Muscle of leg (tissue), 11 donors: Measurements from ENCODE around the gene SPNS2. TPM values are rescaled to one million over a fixed set of nuclear protein-coding genes. Genes with fewer than 3 reads are reported as not detected.

Source experiments
- DNase-seq: peaks from one replicate; pipeline ENCODE4 v3.0.0; 2013
- H3K27ac ChIP-seq: one replicate; pipeline ENCODE4 v1.5.1; 2013; ENCODE audit warnings: mild to moderate bottlenecking, low read length, control low read depth
- H3K27me3 ChIP-seq: one replicate; pipeline ENCODE4 v1.6.1; 2013; ENCODE audit warnings: low read length; ENCODE audit not compliant: control insufficient read depth, insufficient read depth
- H3K36me3 ChIP-seq: one replicate; pipeline ENCODE4 v1.6.1; 2013; ENCODE audit warnings: low read length; ENCODE audit not compliant: control insufficient read depth, insufficient read depth
- H3K4me1 ChIP-seq: one replicate; pipeline ENCODE4 v1.6.1; 2013; ENCODE audit warnings: low read length; ENCODE audit not compliant: control insufficient read depth, insufficient read depth
- H3K4me3 ChIP-seq: one replicate; pipeline ENCODE4 v1.5.1; 2013; ENCODE audit warnings: low read length, control low read depth
- H3K9me3 ChIP-seq: replicated peaks from 2 replicates; pipeline ENCODE4 v1.6.1; 2013; ENCODE audit warnings: low read depth, low read length; ENCODE audit not compliant: control insufficient read depth
- WGBS: methylation state at CpG from one replicate; pipeline ENCODE4 v1.1.5; 2013; ENCODE audit warnings: missing lambda C conversion rate; ENCODE audit not compliant: insufficient coverage; 5-methylcytosine and 5-hydroxymethylcytosine counted together
- polyA plus RNA-seq, 8 donors: library from polyadenylated mRNA; unstranded; fragments of 120-200 nt; gene quantifications; one replicate each; pipeline versions ENCODE4 v1.2.1 to v1.2.3, GENCODE V29; 2013; ENCODE audit warnings: inconsistent platforms in 1 of 8, low replicate concordance in 1 of 8; ENCODE audit not compliant: insufficient read length in 8 of 8, insufficient read depth in 1 of 8
- total RNA-seq: library from RNA; stranded (reverse); fragments of 120-200 nt; gene quantifications from one replicate; pipeline ENCODE4 v1.2.4, GENCODE V29; 2013

Gene SPNS2
- total and polyA plus RNA-seq, 9 donors = 5.0 to 9.7 (median 8.2) TPM

DNA sequence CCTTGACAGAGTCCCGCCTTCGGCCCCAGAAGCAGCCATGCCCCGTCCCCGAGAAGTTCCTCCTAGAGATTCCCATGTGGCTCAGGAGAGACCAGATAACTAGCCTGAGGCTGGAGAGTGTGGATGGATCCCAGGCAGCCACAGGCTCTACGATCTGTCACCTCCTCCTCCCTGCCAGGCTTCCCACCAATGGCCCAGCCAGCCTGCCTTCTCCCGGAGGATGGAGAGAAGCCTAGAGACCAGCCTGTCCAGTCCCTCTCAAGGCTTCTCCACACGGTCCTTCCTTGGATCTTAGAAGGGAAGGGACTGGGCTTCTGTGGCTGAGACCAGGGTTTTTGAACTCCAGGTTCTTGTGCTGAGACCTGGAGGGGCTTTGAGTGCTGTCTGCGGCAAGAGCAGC is 84.0 kb downstream of the SPNS2 start:
- Histone ChIP-seq H3K9me3 (no peaks in the 10 kb centered on the region), H3K4me3 (no peak overlapping the region), H3K27me3 (peaks cover 38% of the 10 kb centered on the region), H3K36me3 (no peaks in the 10 kb centered on the region), H3K4me1 (peaks cover 36% of the 10 kb centered on the region), H3K27ac (no peak overlapping the region)
- WGBS = 36% methylated on average over 2 of the region's 8 CpGs
- no peak for DNase-seq

DNA sequence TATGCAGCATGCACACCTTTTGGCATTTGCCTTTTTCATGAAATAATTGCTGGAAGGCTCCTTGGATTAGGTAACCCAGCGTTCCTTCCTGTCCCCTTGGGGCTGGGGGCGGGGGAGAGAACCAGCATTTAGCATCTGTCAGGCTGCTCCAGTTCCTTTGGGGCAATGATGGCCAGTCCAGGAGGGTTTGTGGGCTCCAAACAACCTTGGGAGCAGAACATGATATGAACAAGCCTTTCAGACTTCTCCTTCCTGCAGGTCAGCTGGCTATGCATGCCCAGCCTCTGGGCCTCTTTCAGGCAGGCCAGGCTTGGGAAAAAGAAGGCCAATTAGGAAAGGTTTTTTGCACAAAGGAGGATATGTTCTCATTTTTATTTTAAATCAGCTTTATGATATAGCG is 84.5 kb downstream of the SPNS2 start:
- Histone ChIP-seq H3K27me3 (peaks cover 38% of the 10 kb centered on the region), H3K36me3 (no peaks in the 10 kb centered on the region), H3K4me3 (no peak overlapping the region), H3K9me3 (no peaks in the 10 kb centered on the region), H3K4me1 (peaks cover 40% of the 10 kb centered on the region), H3K27ac (no peak overlapping the region)
- no peak for DNase-seq
- WGBS = 17% methylated on average over 1 of the region's 3 CpGs

DNA sequence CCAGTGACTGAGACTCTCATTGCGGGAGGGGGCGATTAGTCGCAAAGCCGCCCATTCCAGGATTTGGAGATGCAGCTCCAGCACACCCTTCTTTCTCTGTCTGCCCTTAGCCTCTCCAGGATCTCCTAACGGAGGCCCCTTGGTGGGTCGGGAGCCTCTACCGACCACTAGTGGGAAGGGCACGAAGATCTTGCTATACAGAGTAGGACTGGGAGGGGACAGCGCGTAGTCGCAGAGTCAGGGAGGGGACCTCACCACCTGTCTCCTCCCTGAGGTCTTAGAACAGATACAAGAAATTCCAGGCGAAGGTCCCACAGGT is 85.1 kb downstream of the SPNS2 start:
- 39% methylated on average over 5 of the region's 12 CpGs for WGBS
- Histone ChIP-seq H3K4me1 (peaks cover 45% of the 10 kb centered on the region), H3K36me3 (no peaks in the 10 kb centered on the region), H3K9me3 (no peaks in the 10 kb centered on the region), H3K4me3 (peak overlapping the region; percentile 56), H3K27ac (peak overlapping the region; percentile 89), H3K27me3 (peaks cover 38% of the 10 kb centered on the region)
- peak; percentile 69 for DNase-seq

DNA sequence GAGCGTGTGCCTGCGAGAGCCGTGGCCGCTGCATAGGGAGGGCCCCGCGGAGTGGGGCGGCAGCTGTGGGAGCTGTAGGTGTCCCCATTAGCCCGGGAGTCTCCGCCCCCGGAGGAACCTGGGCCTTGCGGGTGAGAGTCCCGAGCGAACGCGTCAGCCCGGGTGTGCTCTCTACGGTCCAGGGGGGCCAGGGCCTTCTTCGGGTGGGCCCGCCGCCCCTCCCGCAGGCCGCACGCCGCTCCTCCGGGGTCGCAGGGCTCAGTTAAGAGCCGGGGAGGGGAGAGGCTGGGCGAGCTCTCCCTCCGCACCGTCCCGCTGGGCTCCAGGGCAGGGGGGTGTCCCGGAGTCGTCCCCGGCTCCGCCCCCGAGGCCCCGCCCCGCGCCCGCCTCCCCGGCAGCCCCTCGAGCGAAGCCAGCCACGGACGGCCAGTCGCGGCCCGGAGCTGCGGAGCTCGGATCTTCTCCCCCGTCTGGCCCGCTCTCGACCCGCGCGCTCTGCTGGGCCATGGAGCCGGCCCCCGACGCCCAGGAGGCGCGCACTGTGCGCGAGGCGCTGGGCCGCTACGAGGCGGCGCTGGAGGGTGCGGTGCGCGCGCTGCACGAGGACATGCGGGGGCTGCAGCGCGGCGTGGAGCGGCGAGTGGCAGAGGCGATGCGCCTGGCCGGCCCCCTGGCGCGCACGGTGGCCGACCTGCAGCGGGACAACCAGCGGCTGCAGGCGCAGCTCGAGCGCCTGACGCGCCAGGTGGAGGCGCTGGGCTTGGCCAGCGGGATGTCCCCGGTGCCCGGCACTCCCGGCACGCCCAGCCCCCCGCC is 85.6 kb downstream of the SPNS2 start, which contains the start of gene SMTNL2:
Gene SMTNL2 (plus strand): TSS at position 429 of the 816 bp plus-strand sequence. CDS start 77 bp downstream, at position 506.
- H3K27ac ChIP-seq = peak within 1 kb of the TSS; percentile 91
- peaks cover 38% of the 10 kb centered on the region for H3K27me3 ChIP-seq
- peak within 1 kb of the TSS; percentile 56 for H3K4me3 ChIP-seq
- no peaks in the 10 kb centered on the region for H3K9me3 ChIP-seq
- H3K36me3 ChIP-seq = no peaks in the 10 kb centered on the region
- peak; percentile 76 for DNase-seq
- peaks cover 47% of the 10 kb centered on the region for H3K4me1 ChIP-seq
- WGBS = under 1% methylated on average over 83 of the region's 100 CpGs

DNA sequence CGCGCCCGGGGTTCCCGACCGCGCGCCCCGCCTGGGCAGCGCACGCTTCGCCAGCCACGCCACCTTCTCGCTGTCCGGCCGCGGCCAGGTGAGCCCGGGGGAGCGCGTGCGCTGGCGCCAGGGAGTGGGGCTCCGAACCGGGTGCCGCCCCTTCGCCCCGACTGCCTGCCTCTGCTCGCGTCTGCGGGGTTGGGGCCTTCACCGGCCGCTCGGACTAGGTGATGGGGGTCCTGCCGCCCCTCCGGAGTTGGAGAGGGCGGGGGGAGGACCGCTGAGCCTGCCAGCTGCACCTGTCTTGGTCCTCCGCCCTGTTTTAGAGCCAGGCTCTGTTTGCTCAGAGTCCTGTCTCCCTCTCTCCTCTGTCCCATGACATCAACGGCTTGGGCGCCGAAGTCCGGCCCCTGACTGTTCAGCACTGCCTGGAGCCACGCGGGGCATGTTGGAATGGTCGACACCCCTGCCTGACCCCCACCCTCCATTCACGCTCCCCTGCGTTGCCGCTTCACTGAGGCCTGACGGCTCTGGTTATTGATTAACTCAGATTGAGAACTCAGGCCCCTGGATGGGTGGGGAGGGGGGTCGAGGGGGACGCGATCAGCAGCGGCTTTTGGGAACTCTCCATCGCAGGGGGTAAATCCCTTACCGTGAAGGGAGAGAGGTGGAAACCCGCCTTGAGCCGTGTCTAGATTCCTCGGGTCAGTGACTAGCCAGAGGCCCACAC is 86.4 kb downstream of the SPNS2 start:
- 8% methylated on average over 47 of the region's 57 CpGs for WGBS
- Histone ChIP-seq H3K27me3 (peaks cover 38% of the 10 kb centered on the region), H3K36me3 (no peaks in the 10 kb centered on the region), H3K9me3 (no peaks in the 10 kb centered on the region), H3K4me3 (peak overlapping the region; percentile 49), H3K4me1 (peaks cover 48% of the 10 kb centered on the region), H3K27ac (peak overlapping the region; percentile 91)
- DNase-seq = no peak

DNA sequence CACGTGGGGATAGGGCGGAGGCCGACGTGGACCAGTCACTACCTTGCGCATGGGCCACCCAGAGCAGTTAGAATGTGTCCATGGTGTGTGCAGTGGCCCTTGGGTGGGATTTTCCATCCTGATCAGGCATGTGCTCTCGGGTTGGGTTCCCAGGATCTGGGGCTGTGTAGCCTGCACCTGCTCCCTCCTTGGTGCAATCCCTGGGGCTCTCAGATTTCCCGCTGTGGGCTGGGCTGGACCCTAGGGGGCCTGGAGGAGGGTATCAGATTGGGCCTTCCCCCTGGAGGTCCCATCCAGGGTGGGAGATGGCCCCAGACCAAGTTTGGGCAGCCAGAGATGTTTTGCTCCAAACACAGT is 86.9 kb downstream of the SPNS2 start:
- Histone ChIP-seq H3K27ac (peak overlapping the region; percentile 91), H3K36me3 (no peaks in the 10 kb centered on the region), H3K4me1 (peaks cover 53% of the 10 kb centered on the region), H3K9me3 (no peaks in the 10 kb centered on the region), H3K4me3 (peak overlapping the region; percentile 49), H3K27me3 (peaks cover 40% of the 10 kb centered on the region)
- no peak for DNase-seq
- WGBS = 66% methylated on average over 7 of the region's 7 CpGs

DNA sequence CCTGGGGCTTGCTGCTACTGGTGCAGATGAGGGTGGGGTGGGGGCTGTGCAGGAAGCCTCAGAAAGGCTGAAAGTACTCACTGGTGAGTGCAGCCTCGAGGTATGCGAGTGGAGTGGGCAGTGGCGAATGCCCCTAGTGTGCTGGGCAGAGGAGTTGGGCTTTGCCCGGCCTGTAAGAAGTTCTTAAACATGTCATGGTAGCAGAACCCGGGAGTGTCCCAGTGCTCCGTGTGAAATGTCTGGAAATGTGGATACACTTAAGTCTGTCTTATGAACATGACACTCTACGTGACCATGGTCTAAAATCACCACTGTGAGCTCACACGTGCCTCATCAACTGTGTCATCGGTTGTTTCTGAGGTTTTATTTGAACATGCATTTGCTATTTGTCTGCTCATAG is 87.4 kb downstream of the SPNS2 start:
- Histone ChIP-seq H3K36me3 (no peaks in the 10 kb centered on the region), H3K27ac (peak overlapping the region; percentile 91), H3K27me3 (peaks cover 42% of the 10 kb centered on the region), H3K9me3 (no peaks in the 10 kb centered on the region), H3K4me1 (peaks cover 57% of the 10 kb centered on the region), H3K4me3 (peak overlapping the region; percentile 49)
- 79% methylated on average over 6 of the region's 9 CpGs for WGBS
- no peak for DNase-seq

DNA sequence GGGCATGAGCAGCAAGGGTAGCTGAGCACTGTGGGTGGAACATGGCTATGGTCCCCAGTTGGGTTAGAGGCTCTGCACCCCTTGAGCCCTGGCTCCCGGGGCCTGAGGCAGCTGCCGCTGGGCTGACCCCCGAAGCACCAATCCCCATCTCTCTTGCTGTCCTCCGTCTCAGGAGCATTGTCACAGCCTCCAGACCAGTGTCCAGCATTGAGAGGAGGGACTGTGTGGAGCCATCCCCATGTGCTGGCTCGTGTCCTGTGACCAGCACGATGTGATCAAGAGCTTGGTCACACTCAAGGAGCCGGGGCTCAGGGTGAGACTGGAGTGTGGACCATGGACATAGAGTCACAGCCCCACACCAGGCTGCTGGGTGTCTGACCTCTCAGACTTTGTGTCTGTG is 88.5 kb downstream of the SPNS2 start:
- Histone ChIP-seq H3K36me3 (no peaks in the 10 kb centered on the region), H3K4me1 (peaks cover 64% of the 10 kb centered on the region), H3K9me3 (no peaks in the 10 kb centered on the region), H3K27me3 (peaks cover 38% of the 10 kb centered on the region), H3K27ac (peak overlapping the region; percentile 91), H3K4me3 (no peak overlapping the region)
- 90% methylated on average over 6 of the region's 7 CpGs for WGBS
- DNase-seq = no peak

DNA sequence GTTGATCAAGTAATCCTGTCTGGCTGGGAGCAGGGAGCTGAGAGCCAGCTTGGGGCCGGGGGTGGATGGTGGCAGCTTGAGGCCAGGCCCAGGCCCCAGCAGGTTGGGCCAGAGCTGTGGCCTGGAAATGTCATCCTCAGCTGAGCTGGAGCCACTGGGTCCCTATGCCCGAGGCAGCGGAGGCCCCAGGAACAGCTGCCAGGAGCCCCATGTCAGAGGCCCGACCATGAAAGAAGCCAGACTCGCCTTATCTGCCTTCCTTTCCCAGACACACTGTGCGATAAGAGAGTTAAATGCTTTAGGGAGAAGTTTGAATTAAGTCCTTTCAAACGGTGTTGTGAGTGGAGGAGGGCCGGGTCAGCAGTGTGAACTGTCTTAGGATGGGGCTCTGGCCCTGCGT is 89.1 kb downstream of the SPNS2 start:
- Histone ChIP-seq H3K4me1 (peaks cover 65% of the 10 kb centered on the region), H3K9me3 (no peaks in the 10 kb centered on the region), H3K4me3 (no peak overlapping the region), H3K36me3 (no peaks in the 10 kb centered on the region), H3K27ac (peak overlapping the region; percentile 91), H3K27me3 (peaks cover 32% of the 10 kb centered on the region)
- 43% methylated on average over 3 of the region's 9 CpGs for WGBS
- DNase-seq = no peak

DNA sequence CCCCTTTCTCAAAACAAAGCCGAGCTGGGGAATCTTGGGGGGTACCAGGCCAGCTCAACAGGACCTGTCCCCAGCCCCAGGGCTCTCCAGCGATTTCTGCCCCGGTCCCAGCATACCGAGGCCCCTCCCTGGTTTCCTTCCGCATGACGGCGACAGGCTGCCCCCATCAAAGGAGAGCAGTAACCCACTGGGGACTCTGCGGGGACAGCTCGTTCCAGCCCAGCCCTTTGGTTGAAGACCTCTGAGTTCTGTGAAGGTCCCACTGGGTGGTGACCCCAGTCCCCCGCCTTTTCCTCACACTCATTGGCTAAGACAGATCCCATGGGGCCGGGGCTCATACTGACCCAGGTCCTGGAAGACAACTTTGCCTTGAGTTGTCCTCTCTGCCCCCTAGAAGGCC is 89.7 kb downstream of the SPNS2 start:
- 48% methylated on average over 3 of the region's 11 CpGs for WGBS
- Histone ChIP-seq H3K4me3 (no peak overlapping the region), H3K9me3 (no peaks in the 10 kb centered on the region), H3K36me3 (no peaks in the 10 kb centered on the region), H3K4me1 (peaks cover 63% of the 10 kb centered on the region), H3K27me3 (peaks cover 26% of the 10 kb centered on the region), H3K27ac (no peak overlapping the region)
- DNase-seq = no peak
